ENCODE data around the gene HK3. TPM values are rescaled to one million over a fixed set of nuclear protein-coding genes. Genes with fewer than 3 reads are reported as not detected.
"Not testable (repeated sequence)": the region's sequence is repeated elsewhere in the genome, so short reads cannot be mapped to it uniquely, and the experiment has no call there.

The HK3 gene
- total RNA-seq, 1 donor from 2014 or later, result under 0.01 TPM

DNA sequence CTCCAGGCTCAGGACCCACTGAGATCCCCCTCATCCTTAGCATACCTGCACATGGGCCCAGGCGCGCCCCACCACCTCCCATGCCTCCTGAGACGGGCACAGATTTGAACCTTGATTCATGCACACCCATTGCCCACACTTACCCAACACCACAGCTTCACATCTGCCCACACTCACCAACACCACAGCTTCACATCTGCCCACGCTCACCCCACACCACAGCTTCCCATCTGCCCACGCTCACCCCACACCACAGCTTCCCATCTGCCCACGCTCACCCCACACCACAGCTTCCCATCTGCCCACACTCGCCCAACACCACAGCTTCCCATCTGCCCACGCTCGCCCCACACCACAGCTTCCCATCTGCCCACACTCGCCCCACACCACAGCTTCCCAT lies 28.5 kb downstream of the HK3 start:
- not testable (repeated sequence) for DNase-seq (ENCODE audit: low read depth, low spot score)

DNA sequence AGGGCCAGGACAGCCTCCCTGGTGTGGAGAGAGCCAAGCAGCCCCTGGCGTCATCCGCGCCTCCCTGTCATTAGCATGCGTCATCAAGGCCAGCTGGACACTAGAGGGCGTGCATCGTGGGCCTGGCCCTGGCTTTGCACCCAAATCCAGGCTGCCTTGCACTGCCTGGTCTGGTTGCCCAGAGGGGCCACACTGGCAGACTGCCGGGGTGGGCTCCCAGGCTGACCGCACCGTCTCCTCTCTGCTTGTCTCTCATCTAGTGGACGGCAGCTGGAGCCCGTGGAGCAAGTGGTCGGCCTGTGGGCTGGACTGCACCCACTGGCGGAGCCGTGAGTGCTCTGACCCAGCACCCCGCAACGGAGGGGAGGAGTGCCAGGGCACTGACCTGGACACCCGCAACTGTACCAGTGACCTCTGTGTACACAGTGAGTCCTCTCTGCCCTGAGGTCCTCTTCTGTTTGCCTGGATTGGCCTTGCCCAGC lies 29.0 kb downstream of the HK3 start:
- DNase-seq (ENCODE audit: low read depth, low spot score), result no peak

DNA sequence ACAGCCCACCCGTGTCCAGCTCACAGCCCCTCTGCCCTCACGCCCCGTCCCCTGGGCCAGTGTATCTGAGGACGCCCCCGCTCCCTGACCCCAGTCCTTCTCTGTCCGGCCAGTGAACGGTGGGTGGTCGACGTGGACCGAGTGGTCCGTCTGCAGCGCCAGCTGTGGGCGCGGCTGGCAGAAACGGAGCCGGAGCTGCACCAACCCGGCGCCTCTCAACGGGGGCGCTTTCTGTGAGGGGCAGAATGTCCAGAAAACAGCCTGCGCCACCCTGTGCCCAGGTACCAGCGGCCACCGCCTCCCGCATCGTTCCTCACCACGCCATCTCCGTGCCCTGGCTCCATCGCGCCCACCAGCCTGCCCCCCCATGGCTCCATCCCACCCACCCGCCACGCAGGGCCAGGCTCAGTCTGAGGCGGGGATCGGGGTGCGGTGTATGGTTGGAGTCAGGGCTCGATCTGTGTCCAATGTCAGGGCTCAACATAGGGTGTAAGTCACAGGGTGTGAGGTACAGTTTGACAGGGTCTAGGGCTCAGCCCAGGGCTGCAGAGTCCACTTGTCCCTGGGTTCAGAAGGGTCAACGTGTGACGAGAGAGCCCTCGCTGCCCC lies 29.5 kb downstream of the HK3 start:
- DNase-seq (ENCODE audit: low read depth, low spot score), result no peak

DNA sequence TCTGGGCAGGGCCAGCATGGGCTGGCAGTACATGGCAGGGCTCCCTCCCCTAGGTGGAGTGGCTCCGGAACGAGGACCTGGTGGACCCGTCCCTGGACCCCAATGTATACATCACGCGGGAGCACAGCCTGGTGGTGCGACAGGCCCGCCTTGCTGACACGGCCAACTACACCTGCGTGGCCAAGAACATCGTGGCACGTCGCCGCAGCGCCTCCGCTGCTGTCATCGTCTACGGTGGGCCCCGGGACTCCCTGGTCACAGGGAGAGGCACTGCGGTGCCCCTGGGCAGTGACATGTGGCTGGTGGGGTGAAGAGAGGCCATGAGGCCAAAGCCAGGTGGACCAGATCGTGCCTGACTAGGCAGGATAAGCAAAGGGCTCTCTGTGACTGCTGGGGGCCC lies 30.4 kb downstream of the HK3 start:
- DNase-seq (ENCODE audit: low read depth, low spot score), result no peak

DNA sequence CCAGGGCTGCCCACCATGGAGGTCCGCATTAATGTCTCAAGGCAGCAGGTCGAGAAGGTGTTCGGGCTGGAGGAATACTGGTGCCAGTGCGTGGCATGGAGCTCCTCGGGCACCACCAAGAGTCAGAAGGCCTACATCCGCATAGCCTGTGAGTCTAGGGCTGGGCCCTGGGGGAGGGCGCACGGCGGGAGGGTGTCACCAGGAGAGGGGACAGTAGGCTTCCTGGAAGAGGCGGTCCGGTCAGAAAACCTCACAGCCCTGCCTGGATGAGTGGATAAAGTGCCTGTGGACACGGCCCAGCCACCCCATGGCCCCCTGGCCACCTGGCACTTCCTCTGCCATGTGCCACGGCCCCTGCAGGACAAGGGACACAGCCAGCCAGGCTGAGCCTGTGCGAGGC lies 31.0 kb downstream of the HK3 start:
- no peak for DNase-seq (ENCODE audit: low read depth, low spot score)

DNA sequence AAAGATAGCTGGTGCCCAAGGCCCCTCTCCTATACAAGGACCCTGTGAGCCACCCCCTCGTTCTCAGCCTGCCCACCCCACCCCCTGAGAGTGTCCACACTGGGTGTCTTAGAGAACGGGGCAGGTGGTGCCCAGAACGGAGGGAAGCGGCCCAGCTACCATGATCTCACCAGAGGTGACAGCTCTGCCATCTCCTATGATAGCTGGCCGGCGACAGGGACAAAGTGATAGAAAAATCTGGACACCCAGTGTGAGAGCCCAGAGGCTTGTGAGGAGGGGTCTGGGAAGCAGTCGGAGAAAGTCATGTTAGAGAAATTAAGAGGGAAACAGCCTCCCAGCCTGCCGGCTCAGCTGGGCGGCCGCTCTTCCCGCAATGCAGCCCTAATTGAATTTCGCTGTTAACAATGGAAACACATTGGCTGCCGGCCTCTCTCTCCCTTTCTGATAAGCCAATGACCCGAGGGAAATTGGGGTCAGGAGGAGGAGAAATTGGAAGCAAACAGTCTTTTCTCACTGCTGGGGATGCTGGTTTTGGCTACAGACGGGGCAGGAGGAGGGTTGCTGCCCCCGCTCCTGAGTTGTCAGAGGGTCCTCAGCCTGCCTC lies 32.3 kb downstream of the HK3 start:
- DNase-seq (ENCODE audit: low read depth, low spot score), result no peak

DNA sequence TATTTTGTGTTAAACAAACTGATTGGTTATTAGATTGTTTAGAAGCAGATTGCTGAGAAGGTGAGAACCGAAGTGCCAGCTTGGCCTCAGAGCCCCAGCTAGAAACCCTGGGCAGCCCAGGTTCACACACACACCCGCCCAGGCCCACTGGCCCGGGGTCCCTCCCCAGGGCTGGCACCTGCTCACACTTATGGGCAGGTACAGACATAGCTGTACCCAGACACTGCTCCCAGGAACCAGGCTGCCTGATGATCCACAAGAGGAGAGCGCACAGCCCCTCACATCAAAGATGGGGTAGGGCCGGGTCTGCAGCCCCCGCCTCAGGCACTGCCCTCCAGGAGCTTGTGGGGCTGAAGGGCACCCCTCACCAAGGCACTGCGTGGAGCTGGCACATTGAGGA lies 33.2 kb downstream of the HK3 start:
- DNase-seq (ENCODE audit: low read depth, low spot score), result no peak

DNA sequence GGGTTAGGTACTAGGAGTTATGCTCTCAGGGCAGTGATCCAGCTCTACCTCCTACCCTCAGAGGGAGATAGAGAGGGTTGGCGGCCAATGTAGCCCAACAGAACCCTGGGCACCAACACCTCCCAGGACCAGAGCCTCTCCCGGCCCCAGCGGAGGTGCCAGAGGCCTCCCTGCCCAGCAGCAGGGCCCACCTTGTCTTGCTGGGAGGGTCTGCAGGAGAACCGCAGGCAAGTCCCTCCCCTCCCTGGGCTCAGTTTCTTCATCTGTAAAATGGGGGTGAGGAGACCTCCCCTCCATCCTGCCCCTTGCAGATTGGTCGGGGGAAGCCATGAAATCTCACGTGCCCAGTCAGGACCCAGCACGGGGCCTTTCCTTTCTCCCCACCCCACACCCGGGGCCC lies 34.4 kb downstream of the HK3 start:
- DNase-seq (ENCODE audit: low read depth, low spot score), result no peak

DNA sequence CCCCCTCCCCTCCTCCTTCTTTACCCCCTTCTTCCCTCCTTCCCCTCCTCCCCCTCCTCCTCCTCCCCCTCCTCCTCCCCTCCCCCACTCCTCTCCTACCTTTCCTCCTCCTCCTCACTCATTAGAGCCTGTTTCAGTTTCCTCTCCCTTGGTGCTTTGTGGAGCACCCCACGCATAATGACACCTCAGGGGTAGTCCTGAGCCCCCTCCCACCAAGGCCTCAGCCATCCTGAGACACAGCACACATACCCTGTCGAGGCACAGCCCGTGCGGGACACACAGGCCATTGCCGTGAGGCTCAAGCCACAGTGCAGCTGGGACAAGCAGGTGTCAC lies 35.4 kb downstream of the HK3 start:
- no peak for DNase-seq (ENCODE audit: low read depth, low spot score)

DNA sequence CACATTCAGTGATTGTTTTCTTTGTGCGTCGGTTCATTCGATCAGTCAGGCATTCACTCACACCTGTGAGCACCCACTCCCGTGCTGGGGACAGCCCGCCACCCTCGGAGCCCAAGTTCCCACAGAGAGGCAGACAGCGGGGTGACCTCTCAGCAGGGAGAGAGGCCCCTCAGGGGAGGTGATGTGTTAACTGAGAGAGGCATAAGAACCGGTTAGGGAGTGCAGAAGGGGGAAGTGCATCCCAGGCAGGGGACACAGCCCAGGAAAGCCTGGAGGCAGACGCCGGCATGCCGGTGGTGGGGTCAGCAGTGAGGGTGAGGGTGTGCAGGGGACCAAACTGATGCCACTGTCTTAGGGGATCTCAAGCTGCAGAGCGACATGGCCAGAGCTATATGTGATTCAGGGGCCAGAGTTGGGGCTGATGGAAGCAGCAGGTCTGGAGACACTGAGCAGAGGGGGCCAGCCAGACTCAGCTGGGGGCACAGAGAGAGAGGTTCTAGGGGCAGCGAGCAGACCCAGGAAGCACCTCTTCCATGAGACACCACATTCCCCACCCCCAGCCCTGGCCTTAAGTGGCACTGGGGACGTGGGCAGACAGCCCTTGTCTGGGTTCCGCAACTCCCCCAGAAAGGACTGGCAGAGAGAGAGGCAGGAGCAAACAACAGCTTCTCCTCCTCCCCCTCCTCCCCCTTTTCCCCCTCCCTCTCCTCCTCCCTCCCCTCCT lies 35.9 kb downstream of the HK3 start:
- no peak for DNase-seq (ENCODE audit: low read depth, low spot score)

DNA sequence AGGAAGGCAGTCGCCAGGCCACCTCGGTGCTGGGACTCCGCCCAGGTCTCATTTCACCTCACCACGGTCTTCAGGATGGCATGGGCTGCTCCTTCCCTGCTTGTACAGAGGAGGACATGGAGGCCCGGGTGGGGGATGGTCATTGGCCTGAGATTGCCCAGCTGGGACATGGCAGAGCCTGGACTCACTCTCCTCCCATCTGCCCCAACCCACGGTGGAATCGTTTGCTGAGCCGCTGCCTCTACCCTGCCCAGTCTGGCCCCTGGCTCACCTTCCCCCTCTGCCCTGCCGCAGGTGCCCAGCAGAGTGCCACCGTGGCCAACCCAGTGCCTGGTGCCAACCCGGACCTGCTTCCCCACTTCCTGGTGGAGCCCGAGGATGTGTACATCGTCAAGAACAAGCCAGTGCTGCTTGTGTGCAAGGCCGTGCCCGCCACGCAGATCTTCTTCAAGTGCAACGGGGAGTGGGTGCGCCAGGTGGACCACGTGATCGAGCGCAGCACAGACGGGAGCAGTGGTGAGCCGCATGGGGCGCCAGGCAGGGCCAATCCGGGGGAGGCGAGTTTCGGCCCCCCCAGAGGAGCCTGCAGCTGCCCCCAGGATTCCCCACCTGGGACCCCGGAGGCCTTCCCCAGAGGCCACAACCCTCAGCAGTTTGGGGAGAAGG lies 36.7 kb downstream of the HK3 start:
- no peak for DNase-seq (ENCODE audit: low read depth, low spot score)

DNA sequence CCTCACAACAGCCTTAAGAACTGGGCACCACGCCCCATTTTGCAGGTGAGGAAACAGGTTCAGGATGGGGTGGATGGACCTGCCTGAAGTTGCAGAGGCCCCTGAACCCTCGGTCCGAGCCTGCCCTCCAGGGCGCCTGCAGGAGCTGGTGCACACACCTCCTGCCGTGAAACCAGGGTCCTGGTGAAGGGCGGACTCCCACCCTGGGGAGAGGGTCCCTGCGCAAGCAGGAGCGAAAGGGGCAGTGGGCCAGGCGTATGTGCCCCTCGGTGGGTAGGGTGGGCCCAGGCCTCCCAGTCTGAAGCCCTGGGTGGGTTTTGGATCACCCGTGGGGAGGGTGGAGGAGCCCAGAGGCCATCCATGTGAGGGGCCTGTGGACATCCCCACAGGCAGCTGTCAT lies 37.9 kb downstream of the HK3 start:
- DNase-seq (ENCODE audit: low read depth, low spot score), result no peak

DNA sequence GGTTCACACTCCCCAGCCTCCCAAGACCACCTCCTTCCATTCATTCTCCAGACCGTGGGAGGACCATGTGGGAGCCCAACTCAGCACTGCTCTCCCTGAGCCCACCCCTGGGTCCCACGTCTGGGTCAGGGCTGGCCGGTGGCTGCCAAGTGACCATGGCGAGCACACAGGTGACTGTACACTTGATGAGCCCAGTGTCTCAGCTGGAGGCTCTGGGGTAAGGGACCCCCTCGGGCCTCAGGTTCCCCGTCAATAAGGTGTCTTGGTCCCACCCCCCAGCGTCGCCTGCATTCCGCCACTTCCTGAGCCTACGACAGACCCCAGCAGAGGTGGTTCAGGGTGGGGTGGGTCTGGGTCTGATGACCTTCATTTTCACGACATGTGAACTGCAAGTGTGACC lies 38.8 kb downstream of the HK3 start:
- no peak for DNase-seq (ENCODE audit: low read depth, low spot score)

DNA sequence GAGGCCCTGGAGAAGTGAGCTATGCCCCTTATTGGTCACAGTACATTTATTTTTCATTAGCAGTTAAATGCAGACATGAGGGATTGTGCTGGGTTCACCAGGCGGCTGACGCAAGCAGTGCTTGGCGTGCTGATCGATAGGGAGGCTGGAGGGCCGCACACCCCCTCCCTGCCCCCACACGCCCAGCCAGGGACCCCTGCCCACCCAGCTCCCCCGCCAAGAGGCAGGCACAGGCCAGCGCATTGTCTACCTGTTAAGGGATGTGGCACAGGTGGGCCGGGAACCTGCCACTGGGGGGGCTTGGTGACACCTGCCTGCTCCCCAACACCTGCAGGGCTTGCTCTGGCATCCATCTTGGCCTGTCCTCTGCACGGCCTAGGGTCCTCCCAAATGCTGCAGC lies 39.2 kb downstream of the HK3 start:
- DNase-seq (ENCODE audit: low read depth, low spot score), result no peak

DNA sequence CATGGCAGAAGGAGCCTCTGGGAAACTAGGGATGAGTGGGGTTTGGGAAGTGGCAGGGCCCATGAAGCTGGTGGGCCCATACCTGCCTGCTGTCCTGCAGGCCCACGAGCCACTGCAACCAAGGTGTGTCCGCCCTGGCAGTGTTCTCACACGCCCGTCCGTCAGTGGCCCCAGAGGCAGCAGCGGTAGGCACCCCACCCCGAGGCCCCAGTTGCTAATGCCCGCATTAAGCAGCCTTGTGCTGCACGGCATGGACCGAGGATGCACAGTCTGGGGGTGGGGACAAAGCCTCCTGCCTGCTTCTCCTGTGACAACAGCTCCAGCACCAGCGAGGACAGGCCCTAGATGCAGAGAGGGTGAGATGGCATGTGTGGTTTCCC lies 41.3 kb downstream of the HK3 start:
- DNase-seq (ENCODE audit: low read depth, low spot score), result no peak

DNA sequence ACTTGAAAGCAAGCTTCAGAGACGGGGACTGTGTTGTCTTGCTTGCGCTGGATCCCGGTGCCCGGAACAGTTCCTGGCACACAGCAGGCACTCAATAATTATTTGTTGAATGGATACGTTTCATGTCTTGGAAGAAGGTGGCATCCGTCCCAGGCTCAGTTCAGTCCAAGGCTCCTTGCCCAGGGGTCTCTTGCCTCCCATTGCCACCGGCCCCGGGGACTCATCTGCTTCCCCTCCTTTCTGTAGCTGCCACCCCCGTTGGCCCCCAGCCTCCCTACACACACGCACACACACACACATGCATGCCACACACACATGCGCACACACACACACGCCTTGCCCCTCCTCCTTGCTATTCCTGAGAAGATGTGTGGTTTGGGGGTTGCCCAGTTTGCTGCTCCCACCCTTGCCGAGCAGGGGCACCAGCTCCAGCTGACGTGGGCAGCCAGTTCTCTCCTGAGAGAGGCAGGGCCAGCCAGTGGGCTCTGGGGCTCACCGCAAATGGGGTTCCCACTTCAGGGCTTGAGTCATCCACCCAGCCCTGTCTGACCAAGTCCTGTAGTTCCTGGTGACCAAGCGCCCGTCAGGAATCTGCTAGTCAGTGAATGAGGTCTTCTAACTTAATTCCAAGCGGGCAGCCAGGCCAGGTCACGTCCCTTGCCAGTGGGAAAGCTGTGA lies 41.8 kb downstream of the HK3 start:
- DNase-seq (ENCODE audit: low read depth, low spot score), result no peak

DNA sequence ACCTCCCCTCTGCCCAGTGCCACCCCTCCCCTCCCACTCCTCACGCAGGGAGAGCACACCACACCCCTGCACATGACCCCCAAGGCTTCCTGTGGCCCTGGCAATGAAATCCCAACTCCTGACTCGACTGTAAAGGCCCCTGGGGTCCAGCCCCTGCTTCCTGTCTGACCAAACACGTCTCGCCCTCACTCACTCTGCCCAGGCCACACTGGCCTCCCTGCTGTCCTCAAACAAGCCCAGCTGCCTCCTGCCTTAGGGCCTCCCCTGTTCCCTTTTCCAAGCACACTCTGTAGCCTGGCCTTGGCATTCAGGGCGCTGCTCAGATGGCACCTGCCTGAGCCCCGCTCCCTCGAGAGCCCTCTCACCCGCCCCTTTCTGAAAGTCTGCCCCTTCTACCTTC lies 42.4 kb downstream of the HK3 start:
- DNase-seq (ENCODE audit: low read depth, low spot score), result no peak

DNA sequence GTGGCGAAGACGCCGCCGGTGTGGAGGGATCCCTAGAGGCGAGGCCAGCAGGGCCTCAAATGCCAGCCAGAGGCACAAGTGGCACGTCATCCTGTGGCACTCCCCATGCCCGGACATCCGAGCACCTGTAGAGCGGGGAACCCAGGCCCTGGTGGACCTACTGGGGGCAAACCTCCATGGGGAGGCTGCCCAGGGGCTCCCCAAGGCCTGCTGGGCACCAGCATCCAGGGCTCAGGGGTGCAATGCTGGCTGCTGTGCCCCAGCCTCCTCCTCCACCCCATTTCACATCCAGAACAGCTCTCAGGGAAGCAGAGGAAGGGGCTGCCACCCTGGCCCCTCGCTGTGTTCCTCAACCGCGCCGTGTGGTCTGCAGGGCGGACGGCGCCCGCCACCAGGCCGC lies 43.5 kb downstream of the HK3 start:
- DNase-seq (ENCODE audit: low read depth, low spot score), result no peak

DNA sequence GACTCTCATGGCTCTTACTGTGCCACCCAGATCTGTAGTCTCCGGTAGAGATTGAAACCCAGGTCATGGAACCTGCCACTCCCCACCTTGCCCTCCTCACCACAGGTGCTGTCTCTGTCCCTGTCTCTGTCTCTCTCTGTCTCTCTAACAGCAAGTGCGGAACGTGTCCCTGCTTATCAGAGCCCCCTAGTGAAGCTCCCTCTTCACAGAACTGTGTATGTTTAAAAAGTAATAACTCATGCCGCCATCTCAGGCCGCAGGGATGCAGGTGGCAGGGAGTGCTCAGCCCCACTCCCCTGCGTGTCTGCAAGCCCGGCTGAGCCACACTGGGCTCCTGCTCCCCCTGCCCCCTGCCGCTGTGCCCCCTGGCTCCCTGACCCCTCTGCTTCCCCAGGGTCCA lies 45.0 kb downstream of the HK3 start:
- DNase-seq (ENCODE audit: low read depth, low spot score), result no peak

DNA sequence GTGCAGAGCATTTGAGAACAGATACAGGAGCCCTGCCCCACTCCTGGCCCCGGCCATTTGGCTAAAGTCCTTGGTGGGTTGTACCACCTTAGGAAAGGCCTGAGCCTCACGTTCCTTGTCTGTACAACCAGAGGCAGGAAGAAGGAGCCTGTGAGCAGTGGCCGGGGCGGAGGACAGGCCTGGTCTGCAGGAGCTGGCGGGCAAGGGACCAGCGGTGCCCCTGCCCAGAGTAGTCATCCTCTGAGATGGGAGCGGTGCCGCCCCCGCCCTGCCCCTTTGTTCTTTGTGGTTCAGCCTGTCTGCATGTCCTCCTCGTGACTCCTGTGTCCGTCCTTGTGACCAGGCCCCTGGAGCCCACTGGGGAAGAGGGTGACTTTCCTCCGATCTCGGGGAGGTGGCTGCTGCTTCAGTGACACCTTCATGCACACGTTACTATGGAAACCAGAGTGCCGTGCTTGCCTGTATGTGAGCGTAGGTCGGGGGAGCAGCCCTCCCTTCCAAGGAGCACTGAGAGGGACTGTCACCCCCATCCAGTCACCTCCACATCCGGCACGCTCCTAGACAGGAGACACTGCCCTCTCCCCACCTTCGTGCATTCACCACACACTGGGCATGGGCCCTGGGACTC lies 45.9 kb downstream of the HK3 start:
- DNase-seq (ENCODE audit: low read depth, low spot score), result no peak

DNA sequence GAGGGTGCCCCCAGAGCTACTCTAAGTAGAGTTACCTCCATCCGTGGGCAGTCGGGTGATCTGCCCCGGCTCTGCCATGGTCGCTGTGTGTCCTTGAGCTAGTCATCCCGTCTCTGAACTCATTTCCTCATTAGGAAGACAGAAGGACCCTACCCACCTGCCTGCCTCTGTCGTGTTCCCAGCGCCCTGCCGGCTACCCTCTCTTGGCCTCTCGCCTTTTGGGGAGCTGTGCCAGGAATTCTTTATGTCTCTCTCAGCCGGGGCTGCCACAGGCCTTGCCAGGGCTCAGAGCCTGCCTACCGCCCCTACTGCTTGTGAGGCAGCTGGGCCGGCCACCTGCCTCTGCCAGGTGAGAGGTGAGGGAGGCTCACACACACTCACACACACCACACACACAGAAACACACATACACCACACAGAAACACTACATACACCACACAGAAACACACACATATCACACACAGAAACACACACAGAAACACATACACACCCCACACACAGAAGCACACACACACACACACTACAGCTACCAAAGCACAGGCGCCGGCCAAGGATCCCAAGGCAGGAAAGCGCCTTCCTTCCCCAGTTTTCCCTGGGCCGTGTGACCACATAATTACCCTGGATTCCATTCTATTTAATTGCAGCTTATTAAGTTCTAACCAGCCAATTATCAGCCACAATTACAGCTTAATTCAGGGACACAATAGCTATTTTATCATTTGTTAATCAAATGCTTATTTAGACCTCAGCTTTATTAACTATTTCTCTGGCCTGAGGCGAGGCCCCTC lies 47.1 kb downstream of the HK3 start:
- DNase-seq (ENCODE audit: low read depth, low spot score), result no peak
